GM19397 (cell line): ENCODE measurements around the gene LANCL2.

ENCODE experiments used
- ATAC-seq: cut with Tn5 transposase; IDR thresholded peaks from one replicate; pipeline ENCODE4 v1.9.1; 2021; ENCODE audit warnings: mild to moderate bottlenecking, moderate library complexity; ENCODE audit not compliant: unreplicated experiment

Gene LANCL2

DNA sequence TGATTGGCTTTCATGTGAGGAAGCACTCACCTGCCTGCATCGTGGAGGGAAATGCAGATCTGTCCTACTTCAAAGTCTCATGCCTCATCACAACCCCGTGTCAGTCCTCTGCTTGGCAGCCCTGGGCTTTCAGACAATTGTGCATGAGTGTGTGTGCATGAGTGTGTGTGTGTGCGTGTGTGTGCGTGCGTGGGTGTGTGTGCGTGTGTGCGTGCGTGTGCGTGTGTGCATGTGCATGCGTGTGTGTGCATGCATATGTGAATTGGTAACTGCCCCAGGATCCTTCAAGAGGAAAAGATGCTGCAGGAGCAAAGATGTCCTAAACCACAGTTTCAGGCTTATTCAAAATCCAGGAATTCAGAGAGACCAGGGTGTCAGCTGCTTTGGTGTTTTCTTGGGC, 71.3 kb downstream of the LANCL2 start:
- no peak for ATAC-seq

DNA sequence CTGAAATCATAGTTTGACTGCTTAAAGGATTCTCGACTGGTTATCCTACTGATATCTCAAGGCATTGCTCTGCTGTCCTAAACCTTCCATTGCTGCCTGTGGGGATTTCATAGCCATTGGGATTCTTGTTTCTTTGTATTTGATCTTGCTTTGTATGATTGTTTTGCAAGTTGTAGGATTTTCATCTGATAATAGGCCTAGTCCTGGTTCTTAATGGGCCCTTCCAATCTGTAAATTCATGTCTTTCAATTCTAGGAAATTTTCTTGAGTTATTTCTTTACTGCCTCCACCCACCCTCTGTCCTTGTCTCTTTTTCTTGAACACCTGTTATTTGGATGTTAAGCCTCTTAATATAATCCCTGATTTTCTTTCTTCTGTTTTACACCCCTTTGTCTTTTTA, 72.2 kb downstream of the LANCL2 start:
- no peak for ATAC-seq

GRCh38 chr7:55438085-55438756, 73.1 kb downstream of the LANCL2 start:
- no peak for ATAC-seq

GRCh38 chr7:55438757-55439525, 73.8 kb downstream of the LANCL2 start:
- ATAC-seq = no peak

DNA sequence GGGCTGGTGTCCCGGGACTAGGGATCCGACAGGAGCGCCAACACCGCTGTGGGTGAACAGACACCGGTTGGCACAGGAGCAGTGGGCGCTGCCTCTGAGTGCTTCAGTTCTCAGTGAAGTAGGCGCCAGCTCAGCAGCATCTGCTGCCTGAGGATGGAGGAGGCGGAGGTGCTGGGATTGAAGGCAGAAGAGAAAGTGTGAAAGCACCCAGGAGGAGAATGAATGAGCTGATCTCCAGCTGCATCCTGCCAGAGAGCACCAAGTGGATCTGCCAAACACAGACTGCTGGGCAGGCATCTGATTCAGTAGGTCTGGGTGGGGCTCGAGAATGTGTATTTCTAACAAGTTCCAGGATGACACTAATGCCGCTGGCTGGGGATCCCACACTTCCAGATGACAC, 74.5 kb downstream of the LANCL2 start:
- ATAC-seq = no peak

DNA sequence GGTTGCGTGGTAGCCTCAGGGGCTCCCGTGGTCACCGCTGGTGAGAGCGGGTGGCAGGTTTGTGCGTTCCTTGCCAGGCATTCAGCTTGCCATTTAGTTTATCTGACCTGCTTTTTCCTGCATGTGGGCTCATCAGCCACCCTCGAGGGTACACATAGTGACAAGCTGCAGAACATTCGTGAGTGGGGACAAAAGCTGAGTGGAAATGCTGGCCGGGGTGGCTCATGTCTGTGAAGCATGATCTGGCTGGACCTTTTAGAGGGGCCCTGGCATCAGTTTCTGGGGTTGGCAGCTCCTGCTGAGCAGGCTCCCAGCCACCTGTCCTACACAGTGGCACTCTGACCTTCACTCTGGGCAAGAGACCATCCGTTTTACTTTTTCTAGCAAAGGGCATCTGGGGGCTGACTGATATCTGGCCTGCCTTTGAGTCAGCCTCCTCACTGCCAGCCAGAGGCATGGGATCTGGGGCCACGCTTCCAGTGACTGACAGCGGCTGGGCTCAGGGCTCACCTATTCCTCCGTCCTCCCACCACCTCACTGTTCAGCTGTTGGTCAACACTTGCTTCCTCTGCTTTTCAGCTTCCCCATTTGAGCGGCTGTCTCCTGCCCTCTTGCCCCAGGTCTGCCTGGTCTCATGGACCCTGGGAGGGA, 75.0 kb downstream of the LANCL2 start:
- no peak for ATAC-seq

GRCh38 chr7:55441002-55441401, 75.9 kb downstream of the LANCL2 start:
- no peak for ATAC-seq

DNA sequence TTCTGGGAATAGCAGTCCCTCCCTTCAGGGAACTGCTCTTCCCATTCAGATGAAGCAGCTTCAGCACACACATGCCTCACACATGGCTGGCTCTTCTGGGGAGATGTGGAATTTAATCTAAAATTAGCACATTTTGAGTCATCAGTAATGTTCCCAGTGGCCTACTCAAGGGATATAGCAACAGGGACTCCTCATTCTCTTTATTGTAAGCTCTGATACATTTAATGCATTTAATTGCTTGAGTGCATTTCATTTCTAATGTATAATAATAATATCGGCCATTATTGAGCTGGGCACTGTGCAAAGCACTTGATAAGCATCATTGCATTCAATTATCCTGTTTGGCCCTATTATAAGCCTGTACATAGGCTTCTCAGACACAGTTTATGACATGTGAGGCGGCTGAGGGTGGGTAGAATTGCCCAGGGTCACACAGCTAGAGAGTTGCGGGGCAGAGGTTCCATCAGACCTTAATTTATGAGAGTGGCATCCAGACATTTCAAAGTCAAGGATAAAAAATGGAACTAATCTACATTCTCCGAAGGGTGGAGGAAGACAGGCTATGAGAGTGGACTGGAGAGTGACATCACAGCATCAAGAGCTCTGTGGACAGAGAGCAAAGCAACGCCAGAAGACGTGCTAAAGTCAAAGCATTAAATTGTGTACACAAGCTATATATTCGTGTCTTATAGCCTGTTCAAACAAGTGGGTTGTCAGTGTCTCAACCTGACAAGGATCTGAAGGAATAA, 76.8 kb downstream of the LANCL2 start:
- ATAC-seq = no peak

- ATAC-seq = no peak
Measured at GRCh38 chr7:55444786-55445185, 79.6 kb downstream of the LANCL2 start.

- ATAC-seq = no peak
Measured at GRCh38 chr7:55448526-55448925, 83.4 kb downstream of the LANCL2 start.

DNA sequence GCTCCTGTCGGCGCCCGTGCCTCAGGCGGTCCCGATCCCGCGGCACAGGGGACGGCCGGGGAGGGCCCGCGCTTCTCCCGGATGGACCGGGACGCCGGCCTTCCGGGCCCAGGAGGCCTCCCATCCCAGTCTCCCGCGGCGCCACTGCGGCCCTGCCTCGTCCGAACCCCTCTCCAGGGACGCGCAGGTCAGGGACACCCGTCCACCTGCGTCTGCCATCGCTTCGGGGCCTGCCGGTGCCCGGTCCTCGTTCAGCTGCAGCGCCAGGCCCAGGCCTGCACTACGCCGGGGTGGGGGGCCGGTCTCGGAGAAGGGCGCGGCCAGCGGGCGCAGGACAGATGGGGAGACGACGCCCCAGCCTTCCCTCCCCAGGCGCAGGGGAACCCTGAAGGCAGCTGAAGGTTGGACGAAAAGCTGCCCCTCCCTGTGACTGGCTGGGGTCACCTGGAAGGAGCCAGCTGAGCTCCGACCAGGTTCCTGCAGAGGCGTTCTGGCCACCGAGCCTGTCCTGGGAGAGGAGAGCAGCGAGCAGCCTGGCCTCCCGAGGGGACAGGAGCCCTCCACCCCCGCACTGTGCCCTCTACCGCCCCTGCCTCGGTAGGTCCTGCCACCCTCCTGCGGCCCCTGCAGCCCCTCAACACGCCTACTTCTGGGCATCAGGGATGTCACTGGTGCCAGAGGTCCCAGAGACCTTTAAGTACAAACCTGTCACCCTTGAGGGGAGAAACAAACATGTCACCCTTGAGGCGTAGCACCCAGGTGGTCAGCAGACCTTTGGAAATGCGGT, 84.3 kb downstream of the LANCL2 start:
- no peak for ATAC-seq

DNA sequence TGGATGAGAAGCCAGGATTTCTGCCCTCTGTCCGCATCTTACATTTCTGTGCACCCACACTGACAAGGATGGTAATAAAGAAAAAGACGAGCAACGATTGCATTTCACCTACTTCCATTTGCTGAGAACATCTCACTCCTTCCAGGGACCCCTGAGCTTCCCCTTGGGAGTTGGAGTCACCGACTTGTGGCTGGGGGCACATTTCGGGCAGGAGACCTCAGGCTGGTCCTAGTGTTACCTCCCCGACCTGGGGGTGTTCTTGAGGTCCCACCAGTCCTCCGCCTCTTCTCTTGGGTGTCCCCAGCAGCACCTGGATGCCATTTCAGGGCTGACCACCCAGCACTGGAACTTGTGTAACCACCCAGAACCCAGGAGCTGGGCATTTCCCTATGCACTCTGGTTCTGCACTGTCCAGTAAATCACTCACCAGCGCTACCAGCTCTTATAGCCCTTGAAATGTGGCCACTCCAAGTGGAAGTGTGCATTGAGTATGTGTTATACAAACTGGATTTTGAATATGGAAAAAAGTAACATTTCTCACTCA, 84.9 kb downstream of the LANCL2 start:
- no peak for ATAC-seq

- ATAC-seq = no peak
Measured at GRCh38 chr7:55452971-55453370, 87.8 kb downstream of the LANCL2 start.

- no peak for ATAC-seq
Measured at GRCh38 chr7:55457801-55458200, 92.7 kb downstream of the LANCL2 start.

DNA sequence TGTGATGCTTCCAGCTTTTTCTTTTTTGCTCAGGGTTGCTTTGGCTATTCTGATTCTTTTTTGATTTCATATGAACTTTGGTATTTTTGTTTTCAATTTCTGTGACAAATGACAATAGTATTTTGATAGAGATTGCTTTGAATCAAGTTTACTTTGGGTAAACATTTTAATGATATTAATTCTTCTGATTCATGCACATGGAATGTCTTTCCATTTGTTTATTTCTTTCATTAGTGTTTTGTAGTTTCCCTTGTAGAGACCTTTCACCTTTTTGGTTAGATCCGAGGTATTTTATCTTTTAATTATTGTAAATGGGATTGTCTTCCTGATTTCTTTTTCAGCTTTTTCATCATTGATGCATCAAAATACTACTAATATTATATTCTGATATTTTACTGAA, 93.2 kb downstream of the LANCL2 start:
- no peak for ATAC-seq

GRCh38 chr7:55463686-55464262, 98.6 kb downstream of the LANCL2 start:
- no peak for ATAC-seq

- no peak for ATAC-seq
Measured at GRCh38 chr7:55464422-55464821, 99.3 kb downstream of the LANCL2 start.

DNA sequence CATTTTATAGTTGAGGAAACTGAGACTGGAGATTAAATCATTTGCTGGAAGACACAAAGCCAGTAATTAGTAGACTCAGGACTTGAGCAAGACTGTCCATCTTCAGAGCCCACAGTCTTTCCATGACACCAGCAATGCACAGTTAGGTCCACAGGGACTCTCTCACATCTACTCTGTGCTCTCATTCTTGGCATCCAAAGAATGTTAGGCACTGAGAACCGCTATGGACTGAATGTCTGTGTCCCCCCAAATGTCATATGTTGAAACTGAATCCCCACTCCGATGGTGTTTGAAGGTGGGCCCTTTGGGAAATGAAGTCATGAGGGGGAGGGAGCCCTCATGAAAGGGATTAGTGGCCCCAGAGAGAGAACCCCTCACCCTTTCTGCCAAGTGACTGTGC, 100.6 kb downstream of the LANCL2 start:
- no peak for ATAC-seq

DNA sequence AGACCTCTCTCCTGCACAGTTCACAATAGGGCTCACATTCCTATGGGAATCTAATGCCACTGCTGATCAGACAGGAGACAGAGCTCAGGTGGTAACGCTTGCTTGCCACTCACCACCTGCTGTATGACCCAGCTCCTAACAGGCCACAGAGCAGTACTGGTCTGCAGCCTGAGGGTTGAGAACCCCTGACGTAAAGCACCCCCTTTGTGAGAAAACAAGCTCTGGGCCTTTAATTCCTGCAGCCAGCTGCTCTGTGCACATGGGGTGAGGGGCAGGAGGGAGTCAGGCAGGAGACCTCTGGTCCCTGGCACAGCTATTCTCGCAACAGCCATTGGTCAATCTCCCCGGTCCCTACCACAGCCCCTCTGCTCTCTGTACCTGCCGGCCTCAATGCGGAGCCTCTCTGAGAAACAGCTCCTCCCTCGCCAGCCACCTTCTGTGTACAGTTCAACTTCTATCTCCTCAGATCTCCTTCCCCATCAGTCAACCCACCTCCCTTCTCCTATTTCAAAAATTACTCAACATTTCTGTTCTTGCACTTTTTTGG, 102.0 kb downstream of the LANCL2 start:
- no peak for ATAC-seq

GRCh38 chr7:55468495-55468894, 103.4 kb downstream of the LANCL2 start:
- ATAC-seq = no peak
